Activated naive CD4-positive, alpha-beta T cell treated with anti-CD3 and anti-CD28 coated beads for 36 hours (primary cell): ENCODE data around the gene CENPP. TPM values are rescaled to one million over a fixed set of nuclear protein-coding genes. Genes with fewer than 3 reads are reported as not detected.

ENCODE experiments used
- CTCF ChIA-PET: fragments of 350-600 bp; sonication (Branson Sonifier 250); formaldehyde crosslinking; loops from one replicate; lab custom pipeline; 2021; ENCODE audit warnings: antibody characterized with exemption; lab: Charles Lee
- DNase-seq: peaks from one replicate; pipeline ENCODE4 v3.0.0-alpha.2; 2020
- H3K27ac Mint-ChIP-seq: one replicate; pipeline ENCODE4 v1.8.0; 2021; ENCODE audit warnings: mild to moderate bottlenecking, mixed read lengths
- H3K27me3 Mint-ChIP-seq: one replicate; pipeline ENCODE4 v1.8.0; 2021; ENCODE audit warnings: low read depth, mixed read lengths
- H3K36me3 Mint-ChIP-seq: one replicate; pipeline ENCODE4 v1.8.0; 2021; ENCODE audit warnings: low read depth, mixed read lengths
- H3K4me1 Mint-ChIP-seq: one replicate; pipeline ENCODE4 v1.8.0; 2021; ENCODE audit warnings: low read depth, mixed read lengths
- H3K4me3 Mint-ChIP-seq: one replicate; pipeline ENCODE4 v1.8.0; 2021; ENCODE audit warnings: mild to moderate bottlenecking, moderate library complexity, mixed read lengths
- H3K9me3 Mint-ChIP-seq: one replicate; pipeline ENCODE4 v1.8.0; 2021; ENCODE audit warnings: mixed read lengths
- intact Hi-C: fragments of 100-400 bp; cut with micrococcal nuclease; formaldehyde crosslinking; loops from one replicate; pipeline ENCODE4 v1.15.1; 2023
- total RNA-seq, 2 experiments: library from RNA; stranded (reverse); gene quantifications; one replicate each; pipeline ENCODE4 v1.2.3, GENCODE V29; 2021

Gene CENPP
- total RNA-seq, 2 experiments from 2014 or later: 24.9 to 26.5 TPM

DNA sequence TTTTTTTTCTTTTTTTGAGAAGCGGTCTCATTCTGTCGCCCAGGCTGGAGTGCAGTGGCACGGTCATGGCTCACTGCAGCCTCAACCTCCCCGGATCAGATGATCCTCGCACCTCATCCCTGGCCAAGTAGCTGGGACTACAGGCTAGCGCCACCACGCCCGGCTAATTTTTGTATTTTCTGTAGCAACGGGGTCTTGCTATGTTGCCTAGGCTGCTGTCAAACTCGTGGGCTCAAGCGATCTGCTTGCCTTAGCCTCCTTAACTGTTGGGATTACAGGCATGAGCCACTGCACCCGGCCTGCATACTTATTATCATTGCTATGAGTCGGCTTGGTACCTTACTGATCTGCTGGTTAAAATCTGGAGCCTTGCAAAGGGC is 31.5 kb upstream of the CENPP start:
- DNase-seq: peak; percentile 18
- Mint-ChIP-seq H3K4me3 (peak overlapping the region; percentile 95), H3K27ac (peak overlapping the region; percentile 97), H3K27me3 (no peaks in the 10 kb centered on the region), H3K4me1 (peaks cover 49% of the 10 kb centered on the region), H3K9me3 (no peaks in the 10 kb centered on the region), H3K36me3 (peaks cover 51% of the 10 kb centered on the region)
- intact Hi-C loops: no loop called here
- CTCF ChIA-PET: interaction anchor here (0.6 kb wide), 1 partner anchor 13 kb away, joined by 3 read pairs; no protein-coding TSS in a partner anchor

- H3K9me3 Mint-ChIP-seq: no peaks in the 10 kb centered on the region
- DNase-seq: no peak
- H3K36me3 Mint-ChIP-seq: peaks cover 47% of the 10 kb centered on the region
- H3K27me3 Mint-ChIP-seq: no peaks in the 10 kb centered on the region
- intact Hi-C loops: loop anchor here (5.0 kb wide), 1 partner anchor 33 kb away; no protein-coding TSS in a partner anchor
- H3K27ac Mint-ChIP-seq: no peak overlapping the region
- H3K4me1 Mint-ChIP-seq: peaks cover 38% of the 10 kb centered on the region
- CTCF ChIA-PET: no interaction called here
- no peak overlapping the region for H3K4me3 Mint-ChIP-seq
Observed at GRCh38 chr9:92295240-92295790, 30.4 kb upstream of the CENPP start.

GRCh38 chr9:92295827-92296258 is 29.9 kb upstream of the CENPP start:
- Mint-ChIP-seq H3K4me1 (peaks cover 34% of the 10 kb centered on the region), H3K27ac (no peak overlapping the region), H3K9me3 (no peaks in the 10 kb centered on the region), H3K4me3 (no peak overlapping the region), H3K36me3 (peaks cover 46% of the 10 kb centered on the region), H3K27me3 (no peaks in the 10 kb centered on the region)
- intact Hi-C loops: loop anchor here (5.0 kb wide), 1 partner anchor 34 kb away; no protein-coding TSS in a partner anchor
- CTCF ChIA-PET: no interaction called here
- no peak for DNase-seq

DNA sequence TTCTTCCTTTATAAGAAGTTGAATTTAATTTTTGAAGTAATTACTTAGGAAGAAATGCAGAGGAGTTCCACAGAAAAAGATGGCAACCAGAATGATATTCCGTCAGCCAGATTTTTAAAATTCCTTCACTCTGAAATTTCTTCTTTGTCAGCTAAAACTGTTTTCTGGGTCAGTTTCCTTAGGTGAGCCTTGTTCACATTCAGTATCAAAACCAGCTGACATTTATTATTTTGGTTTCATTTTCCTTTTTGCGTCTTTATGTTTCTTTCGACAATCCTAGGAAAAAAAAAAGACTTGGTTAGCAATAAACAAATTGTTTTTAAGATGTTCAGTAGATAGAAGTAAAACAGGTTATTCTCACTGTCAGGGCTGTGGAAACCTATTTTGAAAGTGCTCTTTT is 28.1 kb upstream of the CENPP start:
- Mint-ChIP-seq H3K27ac (peak overlapping the region; percentile 64), H3K4me3 (no peak overlapping the region), H3K27me3 (no peaks in the 10 kb centered on the region), H3K9me3 (no peaks in the 10 kb centered on the region), H3K4me1 (peaks cover 19% of the 10 kb centered on the region), H3K36me3 (peaks cover 38% of the 10 kb centered on the region)
- no peak for DNase-seq
- intact Hi-C loops: loop anchor here (5.0 kb wide), 1 partner anchor 35 kb away; no protein-coding TSS in a partner anchor
- CTCF ChIA-PET: interaction anchor here (0.7 kb wide), 1 partner anchor 10 kb away, joined by 3 read pairs; no protein-coding TSS in a partner anchor

- CTCF ChIA-PET: no interaction called here
- Mint-ChIP-seq H3K9me3 (no peaks in the 10 kb centered on the region), H3K4me3 (no peak overlapping the region), H3K27me3 (no peaks in the 10 kb centered on the region), H3K36me3 (peaks cover 37% of the 10 kb centered on the region), H3K27ac (peak overlapping the region; percentile 64), H3K4me1 (peaks cover 15% of the 10 kb centered on the region)
- no peak for DNase-seq
- intact Hi-C loops: loop anchor here (5.0 kb wide), 1 partner anchor 36 kb away; no protein-coding TSS in a partner anchor
Observed at GRCh38 chr9:92298036-92298435, 27.7 kb upstream of the CENPP start.

- H3K36me3 Mint-ChIP-seq: peaks cover 37% of the 10 kb centered on the region
- intact Hi-C loops: loop anchor here (5.0 kb wide), 1 partner anchor 37 kb away; no protein-coding TSS in a partner anchor
- H3K27me3 Mint-ChIP-seq: no peaks in the 10 kb centered on the region
- H3K27ac Mint-ChIP-seq: peak overlapping the region; percentile 20
- no peak for DNase-seq
- no peak overlapping the region for H3K4me3 Mint-ChIP-seq
- CTCF ChIA-PET: no interaction called here
- H3K4me1 Mint-ChIP-seq: peaks cover 15% of the 10 kb centered on the region
- no peaks in the 10 kb centered on the region for H3K9me3 Mint-ChIP-seq
Observed at GRCh38 chr9:92299116-92299515, 26.6 kb upstream of the CENPP start.

- Mint-ChIP-seq H3K9me3 (no peaks in the 10 kb centered on the region), H3K4me1 (peaks cover 4% of the 10 kb centered on the region), H3K36me3 (peaks cover 44% of the 10 kb centered on the region), H3K27me3 (no peaks in the 10 kb centered on the region), H3K4me3 (no peak overlapping the region), H3K27ac (no peak overlapping the region)
- intact Hi-C loops: no loop called here
- CTCF ChIA-PET: interaction anchor here (2.6 kb wide), 1 partner anchor 162 kb away, joined by 6 read pairs; no protein-coding TSS in a partner anchor
- DNase-seq: no peak
Observed at GRCh38 chr9:92300936-92301335, 24.8 kb upstream of the CENPP start.

- intact Hi-C loops: no loop called here
- no peak overlapping the region for H3K27ac Mint-ChIP-seq
- CTCF ChIA-PET: interaction anchor here (1.3 kb wide), 1 partner anchor 169 kb away, joined by 4 read pairs; no protein-coding TSS in a partner anchor
- peaks cover 27% of the 10 kb centered on the region for H3K4me1 Mint-ChIP-seq
- no peaks in the 10 kb centered on the region for H3K9me3 Mint-ChIP-seq
- H3K4me3 Mint-ChIP-seq: no peak overlapping the region
- peaks cover 51% of the 10 kb centered on the region for H3K36me3 Mint-ChIP-seq
- no peak for DNase-seq
- no peaks in the 10 kb centered on the region for H3K27me3 Mint-ChIP-seq
Observed at GRCh38 chr9:92308893-92309292, 16.9 kb upstream of the CENPP start.

GRCh38 chr9:92310562-92310961 is 15.2 kb upstream of the CENPP start:
- CTCF ChIA-PET: no interaction called here
- H3K27ac Mint-ChIP-seq: no peak overlapping the region
- no peak for DNase-seq
- peaks cover 40% of the 10 kb centered on the region for H3K4me1 Mint-ChIP-seq
- H3K36me3 Mint-ChIP-seq: peaks cover 56% of the 10 kb centered on the region
- H3K27me3 Mint-ChIP-seq: no peaks in the 10 kb centered on the region
- no peak overlapping the region for H3K4me3 Mint-ChIP-seq
- intact Hi-C loops: no loop called here
- H3K9me3 Mint-ChIP-seq: no peaks in the 10 kb centered on the region

- Mint-ChIP-seq H3K4me3 (no peak overlapping the region), H3K27me3 (no peaks in the 10 kb centered on the region), H3K27ac (peak overlapping the region; percentile 59), H3K36me3 (peaks cover 53% of the 10 kb centered on the region), H3K9me3 (no peaks in the 10 kb centered on the region), H3K4me1 (peaks cover 44% of the 10 kb centered on the region)
- CTCF ChIA-PET: no interaction called here
- DNase-seq: no peak
- intact Hi-C loops: no loop called here
Observed at GRCh38 chr9:92312887-92313623, 12.7 kb upstream of the CENPP start.

DNA sequence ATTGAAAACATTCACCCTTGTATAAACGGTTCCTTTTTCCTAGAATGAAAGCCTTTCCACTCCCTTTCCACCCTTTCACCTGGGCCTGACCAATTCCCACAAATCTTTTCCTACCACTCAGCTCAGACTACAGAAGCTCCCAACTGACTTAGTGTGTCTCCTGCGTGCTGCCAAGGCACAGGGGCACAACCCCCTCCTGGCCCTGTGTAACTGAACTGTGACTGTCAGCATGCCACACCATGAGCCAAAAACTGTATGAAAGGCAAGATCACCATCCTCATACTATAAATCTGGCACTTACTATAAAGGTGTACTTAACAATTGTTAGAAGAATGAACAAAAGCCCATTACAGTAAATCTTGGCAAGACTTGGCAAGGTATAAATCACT is 12.1 kb upstream of the CENPP start:
- H3K27me3 Mint-ChIP-seq: no peaks in the 10 kb centered on the region
- peaks cover 52% of the 10 kb centered on the region for H3K36me3 Mint-ChIP-seq
- H3K4me3 Mint-ChIP-seq: no peak overlapping the region

DNA sequence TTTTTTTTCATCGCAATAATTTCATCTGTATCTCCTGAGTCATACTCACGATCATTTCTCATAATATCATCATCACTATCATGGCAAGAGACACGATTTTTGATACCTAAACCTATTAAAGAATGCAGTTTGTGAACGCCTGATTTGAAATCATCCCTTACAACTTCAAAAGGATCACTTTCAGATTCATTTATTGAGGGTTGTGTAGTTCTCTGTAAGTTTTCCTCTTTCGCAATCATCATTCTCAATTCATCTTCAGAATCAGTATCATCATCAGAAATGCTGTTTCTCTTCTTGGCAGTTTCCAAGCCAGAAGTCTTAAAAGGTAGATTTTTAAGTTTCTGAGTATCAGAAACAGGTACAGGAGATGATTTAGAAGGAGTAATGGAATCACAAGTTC is 10.3 kb upstream of the CENPP start:
- no peak for DNase-seq
- H3K4me3 Mint-ChIP-seq: no peak overlapping the region
- H3K9me3 Mint-ChIP-seq: no peaks in the 10 kb centered on the region
- intact Hi-C loops: loop anchor here (1.0 kb wide), 1 partner anchor 10 kb away; the partner anchor contains the start of genes CENPP and NOL8
- peaks cover 52% of the 10 kb centered on the region for H3K36me3 Mint-ChIP-seq
- H3K27ac Mint-ChIP-seq: peak overlapping the region; percentile 78
- no peaks in the 10 kb centered on the region for H3K27me3 Mint-ChIP-seq
- CTCF ChIA-PET: no interaction called here
- peaks cover 40% of the 10 kb centered on the region for H3K4me1 Mint-ChIP-seq

More for the DNA sequence above, 12.1 kb upstream of the CENPP start:
- Mint-ChIP-seq H3K4me1 (peaks cover 42% of the 10 kb centered on the region), H3K27ac (peak overlapping the region; percentile 57), H3K9me3 (no peaks in the 10 kb centered on the region)
- CTCF ChIA-PET: no interaction called here
- DNase-seq: no peak
- intact Hi-C loops: no loop called here
